GM21723 (cell line): ENCODE measurements around the gene UMAD1.
A peak's percentile ranks its signal among the peaks of the same experiment; 100 is the strongest.

ENCODE experiments used
- ATAC-seq: cut with Tn5 transposase; IDR thresholded peaks from one replicate; pipeline ENCODE4 v1.9.1; 2021; ENCODE audit warnings: mild to moderate bottlenecking, moderate library complexity; ENCODE audit not compliant: unreplicated experiment

The UMAD1 gene

DNA sequence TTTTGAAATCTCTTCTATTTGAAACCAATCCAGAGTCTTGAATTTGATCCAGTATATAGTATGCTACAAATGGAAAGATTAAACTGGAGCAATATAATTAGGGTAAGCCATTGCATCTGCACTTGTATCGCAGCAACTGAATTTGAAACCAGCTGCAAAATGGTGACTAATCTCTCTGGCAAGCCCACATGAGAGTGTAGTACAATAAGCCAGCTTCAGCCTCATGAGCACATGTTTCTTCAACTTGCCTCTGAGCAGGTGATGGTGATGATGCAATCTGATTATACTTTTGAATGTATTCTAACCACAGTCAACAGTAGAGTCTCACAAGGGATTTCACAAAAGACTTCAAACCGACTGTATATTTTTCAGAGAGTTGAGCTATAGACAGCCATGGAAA, 78.7 kb downstream of the UMAD1 start:
- ATAC-seq, result peak; percentile 96

- no peak for ATAC-seq
Observed at GRCh38 chr7:7720193-7720592, 79.6 kb downstream of the UMAD1 start.

DNA sequence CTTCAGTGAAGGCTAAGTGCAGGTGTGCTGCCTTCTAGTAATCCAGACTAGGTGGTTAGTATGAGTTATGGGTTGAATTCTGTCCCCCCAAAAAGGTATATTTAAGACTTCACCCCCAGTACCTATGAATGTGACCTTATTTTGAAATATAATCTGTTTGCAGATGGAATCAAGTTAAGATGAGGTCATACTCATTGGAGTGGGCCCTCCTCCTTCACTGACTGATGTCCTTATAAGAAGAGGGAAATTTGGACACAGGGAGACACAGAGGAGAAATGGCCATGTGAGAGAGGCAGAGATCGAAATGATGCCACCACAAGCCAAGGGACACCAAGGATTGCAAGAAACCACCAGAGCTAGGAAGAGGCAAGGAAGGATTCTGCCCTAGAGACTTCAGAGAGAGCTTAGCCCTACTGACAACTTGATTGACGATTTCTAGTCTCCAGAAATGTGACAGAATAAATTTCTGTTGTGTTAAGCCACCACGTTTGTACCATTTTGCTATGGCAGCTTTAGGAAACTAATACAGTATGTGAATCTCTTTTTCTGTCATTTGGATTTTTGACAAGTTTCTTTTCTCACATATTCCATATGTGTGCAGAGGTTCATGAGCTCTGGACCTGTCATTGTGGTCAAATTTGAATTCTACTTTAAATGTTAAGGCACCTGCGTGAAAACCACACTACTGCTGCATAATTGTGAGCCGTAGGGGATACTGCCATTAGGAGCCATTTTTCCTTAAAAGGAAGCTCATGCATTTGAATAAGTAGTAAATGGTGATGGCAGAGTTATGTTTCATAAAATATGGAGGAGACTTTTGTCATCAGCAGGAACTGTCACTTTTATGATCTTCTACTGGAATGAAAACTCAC, 80.4 kb downstream of the UMAD1 start:
- no peak for ATAC-seq

- no peak for ATAC-seq
Observed at GRCh38 chr7:7731732-7732131, 91.2 kb downstream of the UMAD1 start.

DNA sequence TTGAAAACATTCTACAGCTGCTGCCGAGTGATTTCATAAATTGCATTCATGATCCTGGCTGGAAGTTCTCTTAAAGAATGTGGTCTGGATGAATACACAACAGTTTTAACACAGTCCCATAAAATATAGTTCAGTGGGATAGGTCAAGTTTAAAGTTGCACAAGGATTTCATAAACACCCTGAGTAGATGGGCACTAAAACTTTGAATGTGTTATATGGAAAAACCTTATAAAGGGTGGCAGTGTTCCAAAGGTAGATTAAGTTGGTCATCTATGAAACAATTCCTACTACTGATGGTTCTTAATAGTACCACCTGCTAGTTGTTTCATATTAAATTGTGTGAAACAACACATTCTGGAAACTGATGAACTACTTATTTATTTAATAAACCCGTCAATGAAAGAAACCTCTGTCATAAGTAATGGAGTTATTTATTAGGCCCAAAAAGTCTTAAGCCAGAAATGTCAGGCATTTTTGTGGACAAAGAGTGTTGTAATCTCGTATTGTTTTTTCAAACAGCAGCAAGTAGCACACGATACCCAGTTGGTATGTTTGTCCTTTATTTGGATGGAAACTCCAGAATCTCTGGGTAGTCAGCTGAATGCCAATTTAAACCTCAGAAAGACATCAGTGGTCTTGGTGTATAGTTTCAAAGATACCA, 92.2 kb downstream of the UMAD1 start:
- no peak for ATAC-seq

- ATAC-seq, result no peak
Observed at GRCh38 chr7:7736671-7737070, 96.1 kb downstream of the UMAD1 start.

GRCh38 chr7:7737674-7738073, 97.1 kb downstream of the UMAD1 start:
- no peak for ATAC-seq

GRCh38 chr7:7738177-7738576, 97.6 kb downstream of the UMAD1 start:
- no peak for ATAC-seq

DNA sequence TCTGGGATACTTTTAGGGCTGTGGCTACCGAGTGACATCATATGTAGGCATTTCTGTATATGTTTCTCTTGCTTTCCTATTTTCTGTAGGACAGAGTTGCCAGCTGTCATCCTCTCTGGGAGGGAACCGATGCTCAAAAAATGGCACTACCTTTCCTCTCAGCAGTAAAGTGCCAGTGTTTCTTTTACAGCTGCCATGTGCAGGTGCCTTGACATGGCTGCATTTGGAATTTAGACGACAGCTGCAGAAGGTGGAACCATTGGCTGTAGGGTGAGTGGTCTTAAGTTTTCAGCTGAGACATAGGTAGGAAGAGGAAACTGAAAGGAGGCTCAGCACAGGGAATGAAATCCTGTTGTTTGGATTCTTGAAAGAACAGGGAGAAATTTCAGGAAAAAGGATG, 98.1 kb downstream of the UMAD1 start:
- ATAC-seq, result no peak

DNA sequence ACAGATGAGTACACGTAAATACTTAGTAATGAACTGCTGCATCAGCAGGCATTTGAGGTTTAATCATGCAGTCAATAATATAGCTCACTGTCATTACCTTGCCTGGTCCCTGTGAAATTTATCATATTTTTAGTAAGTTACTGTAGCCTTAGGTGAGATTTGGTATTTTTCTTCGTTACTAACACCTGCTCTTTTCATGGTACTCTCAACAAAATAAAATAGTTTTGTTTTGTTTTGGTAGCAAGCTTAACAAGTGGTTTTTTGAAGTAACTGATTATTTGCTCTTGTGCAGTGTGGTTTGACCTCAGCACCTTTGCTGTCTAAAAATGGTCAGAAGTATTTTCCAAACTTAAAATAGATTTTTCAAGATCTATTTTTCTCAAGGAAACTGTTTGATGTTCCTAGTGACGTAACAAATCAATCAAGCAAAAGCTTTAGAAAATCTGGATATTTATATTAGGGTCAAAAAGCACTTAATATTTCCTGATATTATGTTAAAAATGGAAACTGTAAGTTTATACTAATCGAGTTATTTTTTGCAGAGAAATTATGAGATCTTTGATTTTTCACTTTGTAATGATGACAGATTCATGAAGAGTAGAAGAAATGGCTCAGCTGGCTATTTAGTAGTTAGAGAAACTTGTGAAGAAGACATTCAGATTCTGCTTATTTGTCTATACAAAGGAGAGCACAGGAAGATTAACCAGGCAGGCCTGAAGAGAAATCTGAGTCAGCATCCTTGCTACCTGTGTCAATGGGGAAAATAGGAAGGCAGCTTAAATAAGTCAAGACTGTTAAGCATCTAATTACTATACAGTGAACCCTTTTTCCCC, 98.9 kb downstream of the UMAD1 start:
- ATAC-seq, result peak; percentile 77

- ATAC-seq, result peak; percentile 35
Observed at GRCh38 chr7:7740037-7740355, 99.4 kb downstream of the UMAD1 start.

DNA sequence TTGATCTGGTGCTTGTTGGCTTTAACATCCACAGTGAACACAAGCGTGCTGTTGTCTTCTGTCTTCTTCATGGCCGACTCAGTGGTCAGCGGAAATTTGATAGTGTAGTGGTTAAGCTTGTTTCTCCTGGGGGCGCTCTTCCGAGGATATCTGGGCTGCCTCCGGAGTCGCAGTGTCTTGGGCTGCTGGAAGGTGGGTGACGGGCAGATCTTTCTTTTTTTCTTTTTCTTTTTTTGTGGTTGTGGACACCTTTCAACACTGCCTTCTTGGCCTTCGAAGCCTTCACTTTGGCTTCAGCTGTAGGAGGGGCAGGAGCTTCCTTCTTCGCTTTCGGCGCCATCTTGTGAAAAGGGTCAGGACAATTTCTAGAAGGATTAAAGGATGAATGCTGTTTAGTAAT, 101.7 kb downstream of the UMAD1 start:
- ATAC-seq, result no peak

DNA sequence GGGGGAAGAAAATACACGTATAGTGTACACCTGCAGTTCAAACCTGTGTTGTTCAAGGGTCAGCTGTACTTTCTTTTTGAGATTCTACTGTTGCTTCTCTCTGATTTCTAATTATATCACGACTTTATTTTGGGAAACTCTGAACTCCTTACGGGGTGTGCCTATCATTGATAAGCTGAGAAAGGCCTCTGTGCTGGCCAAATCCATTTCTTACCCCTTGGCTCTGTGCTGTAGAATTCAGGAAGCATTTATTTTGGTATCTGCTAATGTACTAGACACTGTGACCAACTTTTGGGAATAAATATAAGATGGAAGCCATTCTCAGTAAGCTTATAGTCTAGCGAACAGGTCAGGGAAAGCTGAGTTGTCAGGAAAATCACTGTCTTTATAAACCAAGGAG, 104.7 kb downstream of the UMAD1 start:
- ATAC-seq, result no peak

DNA sequence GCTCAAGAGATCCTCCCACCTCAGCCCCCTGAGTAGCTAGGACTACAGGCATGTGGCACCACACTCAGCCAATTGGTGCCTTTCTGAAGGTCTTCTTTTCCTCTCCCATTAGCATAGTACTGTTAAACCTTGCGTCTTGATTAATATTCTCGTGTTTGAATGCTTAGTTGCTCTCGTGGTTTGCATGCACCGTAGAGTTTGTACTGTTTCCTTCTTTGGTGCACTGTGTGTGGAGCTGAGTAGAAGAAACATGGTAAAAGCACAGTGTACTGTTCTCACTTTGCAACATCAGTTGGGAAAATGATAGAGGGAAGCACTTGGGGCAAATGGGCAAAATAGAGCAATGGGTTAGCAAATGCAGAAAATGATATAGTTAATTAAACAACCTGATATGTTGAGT, 105.4 kb downstream of the UMAD1 start:
- no peak for ATAC-seq

DNA sequence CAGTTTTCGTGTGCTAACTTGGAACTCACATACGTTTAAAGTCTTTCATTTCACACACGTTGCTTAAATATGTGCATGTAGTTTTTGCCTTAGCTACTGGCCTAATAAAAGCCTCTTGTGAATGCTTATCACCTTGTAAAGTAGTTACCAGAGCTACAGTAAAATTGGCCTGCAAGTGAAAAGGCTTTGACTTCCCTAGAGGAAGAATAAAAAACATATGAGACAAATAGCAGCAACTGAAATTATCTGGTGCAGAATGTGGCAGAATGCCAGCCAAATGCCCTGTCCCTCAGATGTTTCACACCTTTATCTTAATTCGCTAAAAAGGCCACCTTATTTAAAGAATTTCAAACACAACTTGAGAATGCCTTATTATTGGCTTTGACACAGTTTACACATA, 105.9 kb downstream of the UMAD1 start:
- ATAC-seq, result no peak

- no peak for ATAC-seq
Observed at GRCh38 chr7:7750571-7751242, 110.2 kb downstream of the UMAD1 start.

GRCh38 chr7:7751243-7752092, 110.9 kb downstream of the UMAD1 start:
- no peak for ATAC-seq

DNA sequence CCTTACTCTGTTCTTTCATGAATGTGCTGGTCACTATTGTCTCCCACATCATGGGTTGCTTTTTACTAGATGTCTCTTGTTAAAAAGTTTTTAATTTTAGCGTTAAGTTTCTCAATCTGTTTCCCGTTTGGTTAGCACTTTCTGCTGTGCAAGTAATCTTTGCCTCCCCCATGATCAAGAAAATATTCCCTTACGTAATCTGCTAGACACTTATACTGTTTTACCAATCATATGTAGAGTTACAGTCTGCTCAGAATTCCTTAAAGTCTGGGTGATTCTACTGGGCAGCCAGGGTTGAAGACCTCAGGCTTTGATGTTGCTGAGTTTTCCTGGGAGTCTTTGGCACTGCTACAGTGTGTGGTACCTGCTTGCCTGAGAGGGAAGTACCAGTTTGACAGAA, 116.0 kb downstream of the UMAD1 start:
- ATAC-seq, result no peak

GRCh38 chr7:7757576-7757975, 117.0 kb downstream of the UMAD1 start:
- ATAC-seq, result no peak

DNA sequence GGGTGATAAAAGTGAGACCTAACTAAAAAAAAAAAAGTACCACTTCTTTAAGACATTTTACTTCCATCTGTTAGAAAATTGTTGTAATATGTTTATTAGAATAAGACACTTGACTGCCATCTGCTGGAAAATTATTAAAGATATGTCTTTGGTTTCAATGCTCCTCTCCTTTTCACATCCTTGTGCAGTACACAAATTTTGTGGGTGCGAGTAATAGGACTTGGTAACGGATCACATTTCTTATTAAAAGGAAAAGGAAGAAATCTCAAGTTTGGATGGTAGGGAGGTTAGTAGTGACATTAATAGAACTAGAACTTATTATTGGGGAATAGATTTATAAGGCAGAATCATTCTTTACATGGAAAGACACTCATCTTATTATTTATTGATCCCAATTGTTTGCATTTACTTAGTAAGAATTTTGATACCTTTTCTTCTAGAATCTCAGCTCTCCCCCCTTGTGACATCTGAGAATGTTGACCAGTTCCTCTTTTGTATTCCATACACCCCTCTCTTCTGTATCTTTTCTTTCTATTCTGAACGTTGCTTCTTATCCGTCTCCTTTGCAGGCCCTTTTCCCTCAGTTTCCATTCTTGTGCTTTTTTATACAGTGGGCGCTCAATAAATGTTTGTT, 120.9 kb downstream of the UMAD1 start:
- ATAC-seq, result peak; percentile 52
